ENCODE results near the gene SMARCA4.
A peak's percentile ranks its signal among the peaks of the same experiment; 100 is the strongest.
"Not testable (repeated sequence)": the region's sequence is repeated elsewhere in the genome, so short reads cannot be mapped to it uniquely, and the experiment has no call there.

Gene SMARCA4

DNA sequence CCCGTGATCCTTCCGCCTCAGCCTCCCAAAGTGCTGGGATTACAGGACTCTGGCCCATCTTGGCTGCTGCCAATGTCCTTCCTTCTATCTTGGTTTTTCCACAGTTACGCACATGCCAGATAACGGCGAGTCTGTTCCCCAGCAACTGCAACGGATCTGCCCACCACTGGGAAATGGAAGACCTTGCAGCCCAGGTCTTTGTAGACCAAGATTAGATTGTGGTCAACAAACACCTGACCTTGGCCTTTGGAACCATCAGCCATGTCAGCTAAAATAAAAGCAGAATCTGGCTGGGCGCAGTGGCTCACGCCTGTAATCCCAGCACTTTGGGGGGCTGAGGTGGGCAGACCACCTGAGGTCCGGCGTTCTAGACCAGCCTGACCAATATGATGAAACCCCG lies 118.1 kb downstream of the SMARCA4 start:
- DNase-seq: no peak

DNA sequence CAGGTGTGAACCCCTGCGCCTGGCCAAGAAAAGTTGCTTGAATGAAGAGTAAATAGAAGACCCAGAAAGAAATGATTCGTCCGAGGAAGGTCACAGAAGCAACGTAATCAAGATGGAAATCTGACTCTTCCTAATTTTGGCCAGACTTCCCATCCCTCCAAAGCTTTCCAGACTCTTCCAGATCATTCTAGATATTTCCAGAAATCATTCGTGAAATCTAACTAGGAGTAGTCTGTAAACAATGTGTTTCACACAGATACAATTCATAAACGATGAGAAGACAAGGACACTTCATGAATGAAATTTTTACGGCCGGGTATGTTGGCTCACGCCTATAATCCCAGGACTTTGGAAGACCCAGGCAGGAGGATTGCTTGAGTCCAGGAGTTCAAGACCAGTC lies 119.2 kb downstream of the SMARCA4 start:
- DNase-seq: no peak

DNA sequence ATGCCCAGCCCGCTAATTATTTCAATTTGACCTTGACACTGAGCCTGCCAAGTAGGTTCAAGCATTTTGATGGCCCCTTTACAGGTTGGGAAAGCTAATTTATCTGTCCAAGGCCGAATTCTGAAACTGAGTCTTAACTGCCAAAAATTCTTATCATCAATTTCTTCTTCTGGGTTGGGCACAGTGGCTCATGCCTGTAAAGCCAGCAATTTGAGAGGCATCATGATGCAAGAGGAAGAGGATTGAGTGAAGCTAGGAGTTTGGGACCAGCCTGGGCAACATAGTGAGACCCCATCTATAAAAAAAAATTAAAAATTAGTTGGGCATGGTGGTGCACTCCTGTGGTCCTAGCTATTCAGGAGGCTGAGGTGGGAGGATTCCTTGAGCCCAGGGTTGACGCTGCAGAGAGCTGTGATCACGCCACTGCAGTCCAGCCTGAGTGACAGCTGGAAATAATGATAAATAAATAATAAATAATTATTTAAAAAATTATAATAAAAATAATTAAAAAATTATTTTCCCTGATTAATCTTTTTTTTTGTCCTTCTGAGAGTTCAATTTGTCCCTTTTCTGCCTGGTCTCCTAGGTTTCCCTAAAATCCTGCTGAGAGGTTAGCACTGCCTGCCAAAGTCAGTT lies 127.2 kb downstream of the SMARCA4 start:
- no peak for DNase-seq

DNA sequence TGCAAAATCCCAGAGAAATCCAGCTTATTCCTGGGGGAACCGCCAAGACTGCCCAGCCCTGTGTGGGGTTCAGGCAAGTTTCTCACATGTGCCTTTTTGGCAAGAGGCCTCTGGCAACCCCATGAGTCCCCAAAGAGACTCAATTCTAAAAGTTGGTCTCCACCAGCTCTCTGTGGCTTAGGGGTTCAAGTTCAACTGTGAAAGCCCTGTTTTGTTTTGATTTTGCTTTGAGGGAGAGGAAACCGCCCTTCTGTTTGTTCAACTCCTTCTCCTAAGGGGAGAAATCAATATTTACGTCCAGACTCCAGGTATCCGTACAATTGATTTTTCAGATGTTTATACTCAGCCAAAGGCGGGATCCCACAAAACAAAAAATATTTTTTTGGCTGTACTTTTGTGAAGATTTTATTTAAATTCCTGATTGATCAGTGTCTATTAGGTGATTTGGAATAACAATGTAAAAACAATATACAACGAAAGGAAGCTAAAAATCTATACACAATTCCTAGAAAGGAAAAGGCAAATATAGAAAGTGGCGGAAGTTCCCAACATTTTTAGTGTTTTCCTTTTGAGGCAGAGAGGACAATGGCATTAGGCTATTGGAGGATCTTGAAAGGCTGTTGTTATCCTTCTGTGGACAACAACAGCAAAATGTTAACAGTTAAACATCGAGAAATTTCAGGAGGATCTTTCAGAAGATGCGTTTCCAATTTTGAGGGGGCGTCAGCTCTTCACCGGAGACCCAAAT lies 127.8 kb downstream of the SMARCA4 start:
- DNase-seq: no peak

DNA sequence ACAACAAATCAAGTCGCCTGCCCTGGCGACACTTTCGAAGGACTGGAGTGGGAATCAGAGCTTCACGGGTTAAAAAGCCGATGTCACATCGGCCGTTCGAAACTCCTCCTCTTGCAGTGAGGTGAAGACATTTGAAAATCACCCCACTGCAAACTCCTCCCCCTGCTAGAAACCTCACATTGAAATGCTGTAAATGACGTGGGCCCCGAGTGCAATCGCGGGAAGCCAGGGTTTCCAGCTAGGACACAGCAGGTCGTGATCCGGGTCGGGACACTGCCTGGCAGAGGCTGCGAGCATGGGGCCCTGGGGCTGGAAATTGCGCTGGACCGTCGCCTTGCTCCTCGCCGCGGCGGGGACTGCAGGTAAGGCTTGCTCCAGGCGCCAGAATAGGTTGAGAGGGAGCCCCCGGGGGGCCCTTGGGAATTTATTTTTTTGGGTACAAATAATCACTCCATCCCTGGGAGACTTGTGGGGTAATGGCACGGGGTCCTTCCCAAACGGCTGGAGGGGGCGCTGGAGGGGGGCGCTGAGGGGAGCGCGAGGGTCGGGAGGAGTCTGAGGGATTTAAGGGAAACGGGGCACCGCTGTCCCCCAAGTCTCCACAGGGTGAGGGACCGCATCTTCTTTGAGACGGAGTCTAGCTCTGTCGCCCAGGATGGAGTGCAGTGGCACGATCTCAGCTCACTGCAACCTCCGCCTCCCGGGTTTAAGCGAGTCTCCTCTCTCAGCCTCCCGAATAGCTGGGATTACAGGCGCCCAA lies 128.6 kb downstream of the SMARCA4 start, which contains the start of gene LDLR:
Gene LDLR (plus strand): TSS at position 210 of the 760 bp plus-strand sequence. CDS start 86 bp downstream, at position 296.
- DNase-seq: peak; percentile 70

DNA sequence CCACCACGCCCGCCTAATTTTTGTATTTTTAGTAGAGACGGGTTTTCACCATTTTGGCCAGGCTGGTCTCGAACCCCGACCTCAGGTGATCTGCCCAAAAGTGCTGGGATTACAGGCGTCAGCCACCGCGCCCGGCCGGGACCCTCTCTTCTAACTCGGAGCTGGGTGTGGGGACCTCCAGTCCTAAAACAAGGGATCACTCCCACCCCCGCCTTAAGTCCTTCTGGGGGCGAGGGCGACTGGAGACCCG lies 129.1 kb downstream of the SMARCA4 start:
- not testable (repeated sequence) for DNase-seq

DNA sequence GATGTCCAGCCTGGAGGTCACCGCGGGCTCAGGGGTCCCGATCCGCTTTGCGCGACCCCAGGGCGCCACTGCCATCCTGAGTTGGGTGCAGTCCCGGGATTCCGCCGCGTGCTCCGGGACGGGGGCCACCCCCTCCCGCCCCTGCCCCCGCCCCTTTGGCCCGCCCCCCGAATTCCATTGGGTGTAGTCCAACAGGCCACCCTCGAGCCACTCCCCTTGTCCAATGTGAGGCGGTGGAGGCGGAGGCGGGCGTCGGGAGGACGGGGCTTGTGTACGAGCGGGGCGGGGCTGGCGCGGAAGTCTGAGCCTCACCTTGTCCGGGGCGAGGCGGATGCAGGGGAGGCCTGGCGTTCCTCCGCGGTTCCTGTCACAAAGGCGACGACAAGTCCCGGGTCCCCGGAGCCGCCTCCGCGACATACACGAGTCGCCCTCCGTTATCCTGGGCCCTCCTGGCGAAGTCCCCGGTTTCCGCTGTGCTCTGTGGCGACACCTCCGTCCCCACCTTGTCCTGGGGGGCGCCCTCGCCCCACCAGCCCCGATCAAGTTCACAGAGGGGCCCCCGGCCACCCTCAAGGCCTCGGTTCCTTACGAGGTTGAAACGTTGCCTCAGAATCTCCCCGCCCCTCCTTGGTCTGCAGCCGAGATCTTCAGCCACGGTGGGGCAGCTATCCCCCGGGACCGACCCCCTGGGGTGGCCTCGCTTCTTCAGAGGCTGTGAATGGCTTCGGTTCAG lies 129.6 kb downstream of the SMARCA4 start:
- peak; percentile 92 for DNase-seq

DNA sequence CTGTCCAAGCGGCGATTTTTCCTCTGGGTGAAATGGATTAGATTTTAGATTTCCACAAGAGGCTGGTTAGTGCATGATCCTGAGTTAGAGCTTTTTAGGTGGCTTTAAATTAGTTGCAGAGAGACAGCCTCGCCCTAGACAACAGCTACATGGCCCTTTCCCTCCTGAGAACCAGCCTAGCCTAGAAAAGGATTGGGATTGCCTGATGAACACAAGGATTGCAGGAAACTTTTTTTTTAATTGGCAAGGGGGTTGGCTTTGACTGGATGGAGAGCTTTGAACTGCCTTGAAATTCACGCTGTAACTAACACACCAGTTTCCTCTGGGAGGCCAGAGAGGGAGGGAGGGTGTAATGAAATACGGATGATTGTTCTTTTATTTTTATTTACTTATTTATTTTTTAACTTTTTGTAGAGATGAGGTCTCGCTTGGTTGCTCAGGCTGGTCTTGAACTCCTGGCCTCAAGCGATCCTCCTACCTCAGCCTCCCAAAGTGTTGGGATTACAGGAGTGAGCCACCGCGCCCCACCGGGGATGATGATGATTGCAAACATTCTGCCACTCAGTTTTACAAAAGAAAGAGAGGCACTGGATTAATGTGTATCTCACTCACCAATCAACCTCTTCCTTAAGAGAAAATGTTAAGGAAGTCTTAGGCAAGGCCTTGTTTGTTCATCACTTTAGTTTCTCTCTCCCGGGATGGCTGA lies 130.3 kb downstream of the SMARCA4 start:
- DNase-seq: peak; percentile 40

DNA sequence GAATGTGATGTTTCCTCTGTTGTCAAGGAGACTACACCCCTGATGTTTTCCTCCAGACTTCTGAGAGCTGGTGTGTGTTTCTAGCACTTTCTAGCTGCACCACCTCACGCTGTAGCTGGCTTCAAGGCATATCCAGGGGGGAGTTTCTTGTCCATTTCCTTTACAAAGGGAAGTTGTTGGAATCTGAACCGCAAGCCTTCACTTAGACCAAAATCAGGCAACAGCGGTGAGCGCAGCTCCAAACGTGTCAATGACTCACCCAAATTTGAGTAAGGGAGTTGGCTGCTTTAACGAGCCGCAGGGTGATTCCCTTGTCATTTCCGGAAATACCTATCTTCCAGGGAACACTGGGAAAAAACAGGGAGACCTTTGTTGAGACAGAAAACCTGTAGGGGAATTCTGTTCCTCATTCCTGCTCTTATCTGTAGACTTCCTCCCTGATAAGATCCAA lies 130.9 kb downstream of the SMARCA4 start:
- DNase-seq: no peak

DNA sequence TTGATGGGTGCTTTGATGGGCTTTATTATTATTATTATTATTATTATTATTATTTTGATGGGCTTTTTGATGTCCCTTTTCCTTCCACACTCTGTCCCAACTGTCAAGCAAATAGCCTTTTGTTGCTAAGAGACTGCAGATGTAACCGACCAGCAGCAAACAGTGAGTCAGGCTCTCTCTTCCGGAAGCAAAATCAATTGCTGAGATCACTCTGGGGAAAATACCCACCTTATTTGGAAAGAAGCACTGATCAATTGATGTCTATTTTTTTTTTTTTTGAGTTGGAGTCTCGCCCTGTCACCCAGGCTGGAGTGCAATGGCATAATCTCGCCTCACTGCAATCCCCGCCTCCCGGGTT lies 131.3 kb downstream of the SMARCA4 start:
- DNase-seq: no peak

DNA sequence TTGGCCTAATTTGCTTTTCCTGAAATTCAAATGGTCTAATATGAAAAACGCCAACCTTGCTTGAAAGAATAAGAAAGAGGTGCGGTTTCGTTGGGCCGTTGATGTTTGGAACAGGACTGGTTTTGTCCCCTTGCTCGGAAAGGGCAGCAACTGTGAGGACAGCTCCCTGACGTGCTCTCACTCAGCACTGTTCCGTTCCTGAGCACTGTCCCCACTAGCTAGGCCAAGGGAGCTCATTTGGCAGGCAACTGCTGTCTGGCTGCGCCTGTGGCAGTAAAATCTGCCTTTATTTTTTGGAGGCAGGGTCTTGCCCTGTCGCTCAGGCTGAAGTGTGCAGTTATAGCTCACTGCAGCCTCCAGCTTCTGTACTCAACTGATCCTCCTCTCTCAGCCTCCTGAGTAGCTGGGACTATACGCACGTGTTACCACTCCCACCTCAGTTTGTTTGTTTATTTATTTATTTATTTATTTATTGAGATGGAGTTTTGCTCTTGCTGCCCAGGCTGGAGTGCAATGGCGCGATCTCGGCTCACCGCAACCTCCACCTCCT lies 132.9 kb downstream of the SMARCA4 start:
- no peak for DNase-seq

DNA sequence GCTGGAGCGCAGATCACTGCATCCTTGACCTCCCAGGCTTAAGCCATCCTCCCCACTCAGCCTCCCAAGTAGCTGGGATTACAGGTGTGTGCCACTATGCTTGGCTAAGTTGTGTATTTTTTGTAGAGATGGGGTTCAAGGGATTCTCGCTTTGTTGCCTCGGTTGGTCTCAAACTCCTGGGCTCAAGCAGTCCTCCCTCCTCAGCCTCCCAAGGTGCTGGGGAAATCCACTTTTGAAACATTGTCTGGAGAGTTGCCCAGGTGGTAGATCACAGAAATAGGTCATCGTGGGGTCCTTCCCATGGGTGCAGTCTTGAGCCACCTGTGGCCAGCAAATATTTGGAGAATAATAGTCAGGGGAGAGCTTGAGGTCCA lies 133.7 kb downstream of the SMARCA4 start:
- DNase-seq: no peak

DNA sequence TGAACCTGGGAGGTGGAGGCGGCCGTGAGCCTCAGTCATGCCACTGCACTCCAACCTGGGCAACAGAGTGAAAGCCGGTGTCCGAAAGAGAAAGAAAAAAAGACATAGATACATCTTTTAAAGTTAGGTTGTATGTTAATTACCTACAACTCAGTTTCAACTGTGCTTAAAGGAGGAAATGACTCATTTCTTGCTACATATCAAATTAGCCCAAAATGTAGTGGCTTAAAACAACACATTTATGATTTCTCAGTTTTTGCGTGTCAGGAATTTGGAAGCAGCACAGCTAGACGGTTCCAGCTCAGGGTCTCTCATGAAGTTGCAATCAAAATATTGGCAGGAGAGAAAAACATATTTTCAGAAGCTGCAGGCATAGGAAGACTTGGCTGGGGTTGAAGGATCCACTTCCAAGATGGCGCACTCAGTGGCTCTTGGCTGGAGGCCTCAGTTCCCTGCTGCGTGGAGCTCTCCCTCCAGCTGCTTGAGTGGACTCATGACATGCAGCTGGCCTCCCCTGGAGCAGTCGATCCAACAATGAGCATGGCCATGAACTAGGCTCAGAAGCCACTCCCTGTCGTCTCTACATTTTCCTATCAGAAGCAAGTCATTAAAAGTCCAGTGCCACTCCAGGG lies 135.5 kb downstream of the SMARCA4 start:
- no peak for DNase-seq

DNA sequence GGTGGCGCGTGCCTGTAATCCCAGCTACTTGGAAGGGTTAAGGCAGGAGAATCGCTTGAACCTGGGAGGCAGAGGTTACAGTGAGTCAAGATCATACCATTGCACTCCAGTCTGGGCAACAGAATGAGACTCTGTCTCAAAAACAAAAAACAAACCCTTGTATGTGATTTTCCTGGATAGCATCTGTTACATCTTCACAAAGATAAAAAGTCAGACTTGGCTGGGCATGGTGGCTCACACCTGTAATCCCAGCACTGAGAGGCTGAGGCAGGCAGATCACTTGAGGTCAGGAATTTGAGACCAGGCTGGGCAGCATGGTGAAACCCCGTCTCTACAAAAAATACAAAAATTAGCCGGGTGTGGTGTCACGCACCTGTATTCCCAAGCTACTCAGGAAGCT lies 136.5 kb downstream of the SMARCA4 start:
- DNase-seq: not testable (repeated sequence)

DNA sequence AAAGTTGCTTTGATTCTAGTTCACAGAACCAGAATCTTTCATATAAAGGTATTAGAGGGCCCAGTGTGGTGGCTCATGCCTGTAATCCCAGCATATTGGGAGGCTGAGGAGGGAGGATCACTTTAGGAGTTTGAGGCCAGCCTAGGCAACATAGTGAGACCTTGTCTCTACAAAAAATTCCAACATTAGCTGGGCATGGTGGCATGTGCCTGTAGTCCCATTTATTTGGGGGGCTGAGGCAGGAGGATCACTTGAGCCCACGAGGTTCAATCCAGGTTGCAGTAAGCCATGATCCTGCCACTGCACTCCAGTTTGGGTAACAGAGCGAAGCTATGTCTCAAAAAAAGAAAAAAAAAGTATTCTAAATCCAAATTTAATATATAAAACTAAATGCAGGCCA lies 137.5 kb downstream of the SMARCA4 start:
- DNase-seq: no peak

DNA sequence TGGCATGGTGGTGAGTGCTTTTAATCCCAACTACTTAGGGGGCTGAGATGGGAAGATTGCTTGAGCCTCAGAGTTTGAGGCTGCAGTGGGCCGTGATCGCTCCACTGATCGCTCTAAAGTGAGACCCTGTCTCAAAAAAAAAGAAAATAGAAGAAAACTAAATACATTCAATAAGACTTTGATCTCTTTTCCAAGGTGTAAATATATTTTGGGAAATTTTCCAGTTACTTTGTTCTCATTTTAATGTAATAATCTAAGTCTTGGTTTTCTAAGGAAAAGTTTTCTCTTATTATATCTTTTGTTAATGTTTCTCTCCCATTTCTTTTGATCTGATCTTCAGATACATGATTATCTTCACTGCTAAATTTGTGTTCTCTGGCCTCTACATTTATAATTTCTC lies 138.0 kb downstream of the SMARCA4 start:
- no peak for DNase-seq

DNA sequence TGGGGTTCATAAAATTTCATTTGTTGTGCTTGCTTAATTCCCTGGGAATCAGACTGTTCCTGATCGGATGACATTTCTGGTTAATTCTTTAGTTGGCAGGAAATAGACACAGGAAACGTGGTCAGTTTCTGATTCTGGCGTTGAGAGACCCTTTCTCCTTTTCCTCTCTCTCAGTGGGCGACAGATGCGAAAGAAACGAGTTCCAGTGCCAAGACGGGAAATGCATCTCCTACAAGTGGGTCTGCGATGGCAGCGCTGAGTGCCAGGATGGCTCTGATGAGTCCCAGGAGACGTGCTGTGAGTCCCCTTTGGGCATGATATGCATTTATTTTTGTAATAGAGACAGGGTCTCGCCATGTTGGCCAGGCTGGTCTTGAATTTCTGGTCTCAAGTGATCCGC lies 139.2 kb downstream of the SMARCA4 start:
- no peak for DNase-seq

DNA sequence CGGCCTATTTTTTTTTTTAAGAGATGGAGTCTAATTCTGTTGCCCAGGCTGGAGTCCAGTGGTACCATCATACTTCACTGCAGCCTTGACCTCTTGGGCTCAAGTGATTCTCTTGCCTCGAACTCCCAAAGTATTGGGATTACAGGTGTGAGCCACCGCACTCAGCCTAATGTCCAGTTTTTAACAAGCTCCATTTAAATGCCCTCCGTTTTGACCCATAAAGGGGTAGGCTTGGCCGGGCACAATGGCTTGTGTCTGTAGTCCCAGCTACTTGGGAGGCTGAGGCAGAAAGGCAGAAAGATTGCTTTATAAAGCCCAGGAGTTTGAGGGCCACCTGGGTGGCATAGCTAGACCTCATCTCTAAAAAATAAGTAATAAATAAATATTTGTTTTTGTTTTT lies 140.2 kb downstream of the SMARCA4 start:
- DNase-seq: no peak

DNA sequence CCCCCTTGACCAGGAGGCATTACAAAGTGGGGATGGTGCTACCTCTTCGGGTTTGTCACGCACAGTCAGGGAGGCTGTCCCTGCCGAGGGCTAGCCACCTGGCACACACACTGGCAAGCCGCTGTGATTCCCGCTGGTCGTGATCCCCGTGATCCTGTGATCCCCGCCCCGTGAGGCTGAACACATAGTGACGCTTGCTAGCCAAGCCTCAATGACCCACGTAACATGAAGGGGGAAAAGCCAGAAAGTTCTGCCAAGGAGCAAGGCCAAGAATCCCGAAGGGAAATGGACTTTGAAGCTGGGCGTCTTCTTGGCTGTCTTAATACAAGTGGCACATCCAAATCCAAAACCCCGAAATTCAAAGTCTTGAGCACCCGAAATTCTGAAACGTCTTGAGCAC lies 142.1 kb downstream of the SMARCA4 start:
- no peak for DNase-seq

DNA sequence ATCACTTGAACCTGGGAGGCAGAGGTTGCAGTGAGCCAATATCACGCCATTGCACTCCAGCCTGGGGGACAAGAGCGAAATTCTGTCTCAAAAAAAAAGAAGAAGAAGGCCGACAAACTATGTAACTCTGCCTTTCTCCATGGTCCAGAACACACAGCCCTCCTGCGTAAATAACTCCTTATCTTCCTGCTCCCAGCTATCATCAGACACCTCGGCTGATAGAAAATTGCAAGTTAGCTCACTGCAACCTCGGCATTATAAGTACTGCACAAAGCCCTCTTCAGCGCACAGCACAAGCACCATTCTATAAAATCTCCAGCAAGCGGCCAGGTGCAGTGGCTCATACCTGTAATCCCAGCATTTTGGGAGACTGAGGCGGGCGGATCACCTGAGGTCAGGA lies 142.8 kb downstream of the SMARCA4 start:
- not testable (repeated sequence) for DNase-seq

DNA sequence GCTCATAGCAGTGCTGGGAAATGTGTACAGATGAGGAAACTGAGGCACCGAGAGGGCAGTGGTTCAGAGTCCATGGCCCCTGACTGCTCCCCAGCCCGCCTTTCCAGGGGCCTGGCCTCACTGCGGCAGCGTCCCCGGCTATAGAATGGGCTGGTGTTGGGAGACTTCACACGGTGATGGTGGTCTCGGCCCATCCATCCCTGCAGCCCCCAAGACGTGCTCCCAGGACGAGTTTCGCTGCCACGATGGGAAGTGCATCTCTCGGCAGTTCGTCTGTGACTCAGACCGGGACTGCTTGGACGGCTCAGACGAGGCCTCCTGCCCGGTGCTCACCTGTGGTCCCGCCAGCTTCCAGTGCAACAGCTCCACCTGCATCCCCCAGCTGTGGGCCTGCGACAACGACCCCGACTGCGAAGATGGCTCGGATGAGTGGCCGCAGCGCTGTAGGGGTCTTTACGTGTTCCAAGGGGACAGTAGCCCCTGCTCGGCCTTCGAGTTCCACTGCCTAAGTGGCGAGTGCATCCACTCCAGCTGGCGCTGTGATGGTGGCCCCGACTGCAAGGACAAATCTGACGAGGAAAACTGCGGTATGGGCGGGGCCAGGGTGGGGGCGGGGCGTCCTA lies 144.3 kb downstream of the SMARCA4 start:
- no peak for DNase-seq

DNA sequence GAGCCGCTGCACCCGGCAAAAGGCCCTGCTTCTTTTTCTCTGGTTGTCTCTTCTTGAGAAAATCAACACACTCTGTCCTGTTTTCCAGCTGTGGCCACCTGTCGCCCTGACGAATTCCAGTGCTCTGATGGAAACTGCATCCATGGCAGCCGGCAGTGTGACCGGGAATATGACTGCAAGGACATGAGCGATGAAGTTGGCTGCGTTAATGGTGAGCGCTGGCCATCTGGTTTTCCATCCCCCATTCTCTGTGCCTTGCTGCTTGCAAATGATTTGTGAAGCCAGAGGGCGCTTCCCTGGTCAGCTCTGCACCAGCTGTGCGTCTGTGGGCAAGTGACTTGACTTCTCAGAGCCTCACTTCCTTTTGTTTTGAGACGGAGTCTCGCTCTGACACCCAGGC lies 145.6 kb downstream of the SMARCA4 start:
- no peak for DNase-seq

Data from NCI-H1092 treated with DMSO at 0.1 percent for 48 hours (cell line).